ENCODE data around the gene ZSCAN23. TPM values are rescaled to one million over a fixed set of nuclear protein-coding genes. Genes with fewer than 3 reads are reported as not detected.
"Not testable (repeated sequence)": the region's sequence is repeated elsewhere in the genome, so short reads cannot be mapped to it uniquely, and the experiment has no call there.

ZSCAN23 gene
- total RNA-seq, 4 donors from 2014 or later, result 0.35 to 1.1 (median 0.84) TPM

- no peaks in the 10 kb centered on the region for H3K4me1 ChIP-seq
- H3K4me3 ChIP-seq, result no peak overlapping the region
- H3K27ac ChIP-seq, result no peak overlapping the region
- H3K36me3 ChIP-seq, result no peaks in the 10 kb centered on the region
- intact Hi-C loops (cut with DNase I), result no loop called here
- H3K27me3 ChIP-seq, result peaks cover 0 to 73% (median 3%) of the 10 kb centered on the region in 4 donors
- 51 to 54% methylated on average over 1 of the region's 1 CpG for WGBS, 2 donors
- DNase-seq, result no peak
- no peaks in the 10 kb centered on the region for H3K9me3 ChIP-seq
- TF ChIP-seq CTCF (IDR thresholded peaks at IDR 0.05), result no peak
- no peak for TF ChIP-seq POLR2A (IDR thresholded peaks at IDR 0.05)
Measured at GRCh38 chr6:28458568-28458967, 15.3 kb upstream of the ZSCAN23 start.

GRCh38 chr6:28449056-28449455 lies 5.8 kb upstream of the ZSCAN23 start:
- TF ChIP-seq CTCF (IDR thresholded peaks at IDR 0.05) (no peak), POLR2A (IDR thresholded peaks at IDR 0.05) (no peak)
- Histone ChIP-seq H3K27me3 (peaks cover 0 to 89% (median 5%) of the 10 kb centered on the region in 4 donors), H3K9me3 (peaks cover 0 to 5% (median 0%) of the 10 kb centered on the region in 3 donors), H3K4me1 (peaks cover 0 to 6% (median 0%) of the 10 kb centered on the region in 3 donors), H3K27ac (no peak overlapping the region), H3K36me3 (no peaks in the 10 kb centered on the region), H3K4me3 (no peak overlapping the region)
- DNase-seq, result no peak
- 67 to 71% methylated on average over 1 of the region's 1 CpG for WGBS, 2 donors
- intact Hi-C loops (cut with DNase I), result no loop called here

GRCh38 chr6:28447512-28447906 lies 4.2 kb upstream of the ZSCAN23 start:
- H3K27me3 ChIP-seq, result peaks cover 0 to 82% (median 5%) of the 10 kb centered on the region in 4 donors
- H3K36me3 ChIP-seq; H3K9me3 ChIP-seq; DNase-seq; H3K27ac ChIP-seq; intact Hi-C loops (cut with DNase I): not testable (repeated sequence)
- H3K4me3 ChIP-seq, result peak overlapping the region in 1 of 4 donors; percentile 49
- peaks cover 0 to 20% (median 3%) of the 10 kb centered on the region in 3 donors for H3K4me1 ChIP-seq

- intact Hi-C loops (cut with DNase I), result no loop called here
- H3K27me3 ChIP-seq, result peaks cover 0 to 79% (median 5%) of the 10 kb centered on the region in 4 donors
Measured at GRCh38 chr6:28446818-28447511, 3.7 kb upstream of the ZSCAN23 start.

GRCh38 chr6:28444759-28445158 lies 1.5 kb upstream of the ZSCAN23 start:
- H3K4me3 ChIP-seq; H3K36me3 ChIP-seq; DNase-seq; H3K9me3 ChIP-seq; H3K27ac ChIP-seq; intact Hi-C loops (cut with DNase I): not testable (repeated sequence)
- WGBS, 2 donors, result 77 to 78% methylated on average over 3 of the region's 3 CpGs
- H3K4me1 ChIP-seq, result peaks cover 0 to 22% (median 3%) of the 10 kb centered on the region in 3 donors
- peaks cover 0 to 66% (median 5%) of the 10 kb centered on the region in 4 donors for H3K27me3 ChIP-seq

More at GRCh38 chr6:28446818-28447511, 3.7 kb upstream of the ZSCAN23 start:
- Histone ChIP-seq H3K27ac (no peak overlapping the region), H3K9me3 (peaks cover 0 to 5% (median 0%) of the 10 kb centered on the region in 3 donors), H3K4me3 (peak overlapping the region in 3 of 4 donors; percentile 16 to 49 (median 28)), H3K4me1 (peaks cover 0 to 22% (median 3%) of the 10 kb centered on the region in 3 donors), H3K36me3 (no peaks in the 10 kb centered on the region)
- TF ChIP-seq POLR2A (IDR thresholded peaks at IDR 0.05) (no peak), CTCF (IDR thresholded peaks at IDR 0.05) (no peak)
- no peak for DNase-seq
- 7 to 9% methylated on average over 26 to 27 of the region's 36 CpGs for WGBS, 2 donors

GRCh38 chr6:28442586-28442985 lies 705 bp downstream of the ZSCAN23 start:
- Histone ChIP-seq H3K27me3 (peaks cover 0 to 45% (median 5%) of the 10 kb centered on the region in 4 donors), H3K9me3 (peaks cover 0 to 5% (median 0%) of the 10 kb centered on the region in 3 donors), H3K27ac (peak overlapping the region in 1 of 4 donors; percentile 57), H3K4me1 (peaks cover 0 to 22% (median 3%) of the 10 kb centered on the region in 3 donors), H3K36me3 (no peaks in the 10 kb centered on the region), H3K4me3 (peak overlapping the region in 3 of 4 donors; percentile 52 to 76 (median 57))
- intact Hi-C loops (cut with DNase I), result no loop called here
- 60 to 61% methylated on average over 7 of the region's 7 CpGs for WGBS, 2 donors
- TF ChIP-seq POLR2A (IDR thresholded peaks at IDR 0.05), result no peak
- no peak for TF ChIP-seq CTCF (IDR thresholded peaks at IDR 0.05)
- DNase-seq, result no peak

Data from esophagus squamous epithelium (tissue), 5 donors.